Natural killer cell (primary cell): ENCODE data around the gene NT5C2. TPM values are rescaled to one million over a fixed set of nuclear protein-coding genes. Genes with fewer than 3 reads are reported as not detected.

ENCODE experiments used
- ATAC-seq, 3 donors: fragments of 150-1000 bp in 2 of 3; fragments of 200-7000 bp in 1 of 3; cut with Tn5 transposase; 1 replicate in 1 of 3; 2 replicates in 2 of 3; pipeline ENCODE4 v1.10.0; 2021; ENCODE audit warnings: mild to moderate bottlenecking in 2 of 3, moderate library complexity in 2 of 3
- DNase-seq, 2 donors: peaks; one replicate each; pipeline versions ENCODE4 v3.0.0 to v3.0.0-alpha.2; 2013 to 2021; ENCODE audit warnings: mixed read lengths in 1 of 2
- H3K27ac ChIP-seq: one replicate; pipeline ENCODE4 v1.5.1; 2013; ENCODE audit warnings: mild to moderate bottlenecking, low read length
- H3K27me3 ChIP-seq: one replicate; pipeline ENCODE4 v1.6.1; 2013; ENCODE audit warnings: low read length; ENCODE audit not compliant: control insufficient read depth, insufficient read depth
- H3K36me3 ChIP-seq: one replicate; pipeline ENCODE4 v1.6.1; 2013; ENCODE audit warnings: low read length; ENCODE audit not compliant: control insufficient read depth, insufficient read depth
- H3K4me1 ChIP-seq: one replicate; pipeline ENCODE4 v1.6.1; 2013; ENCODE audit warnings: low read length; ENCODE audit not compliant: control insufficient read depth, insufficient read depth
- H3K4me3 ChIP-seq: one replicate; pipeline ENCODE4 v1.5.1; 2013; ENCODE audit warnings: low read length
- H3K9me3 ChIP-seq: one replicate; pipeline ENCODE4 v1.6.1; 2013; ENCODE audit warnings: low read length; ENCODE audit not compliant: control insufficient read depth, insufficient read depth
- H3K27ac Mint-ChIP-seq, 2 donors: one replicate each; pipeline ENCODE4 v1.8.0; 2022; ENCODE audit warnings: mild to moderate bottlenecking in 2 of 2, mixed read lengths in 2 of 2, moderate library complexity in 1 of 2
- H3K27me3 Mint-ChIP-seq, 2 donors: one replicate each; pipeline ENCODE4 v1.8.0; 2022; ENCODE audit warnings: low read depth in 2 of 2, mixed read lengths in 2 of 2
- H3K36me3 Mint-ChIP-seq: one replicate; pipeline ENCODE4 v1.8.0; 2022; ENCODE audit warnings: mixed read lengths
- H3K4me1 Mint-ChIP-seq, 2 donors: one replicate each; pipeline ENCODE4 v1.8.0; 2022; ENCODE audit warnings: mixed read lengths in 2 of 2
- H3K4me3 Mint-ChIP-seq: one replicate; pipeline ENCODE4 v1.8.0; 2022; ENCODE audit warnings: mild to moderate bottlenecking, moderate library complexity, mixed read lengths
- H3K9me3 Mint-ChIP-seq, 2 donors: one replicate each; pipeline ENCODE4 v1.8.0; 2022; ENCODE audit warnings: mixed read lengths in 2 of 2
- CTCF ChIP-seq: fragments of 200-600 bp; IDR thresholded peaks from one replicate; pipeline ENCODE4 v1.8.0; 2022; ENCODE audit warnings: antibody characterized with exemption
- WGBS: methylation state at CpG from one replicate; pipeline ENCODE4 v1.1.7; 2013; ENCODE audit warnings: missing lambda C conversion rate; ENCODE audit not compliant: insufficient coverage; 5-methylcytosine and 5-hydroxymethylcytosine counted together
- intact Hi-C: fragments of 100-400 bp; cut with micrococcal nuclease; formaldehyde crosslinking; loops from one replicate; pipeline ENCODE4 v1.14.2; 2022
- total RNA-seq, 4 donors: library from RNA; stranded (reverse); fragments of 120-200 nt in 1 of 4; gene quantifications; one replicate each; pipeline versions ENCODE4 v1.2.3 to v1.2.4, GENCODE V29; 2013 to 2022

Gene NT5C2
- total RNA-seq, 3 donors from 2014 or later (not counting 1 experiment from before 2014, with no cell fraction given) = 84.4 to 110 (median 89.4) TPM

GRCh38 chr10:103042908-103043307 is 150.2 kb downstream of the NT5C2 start:
- DNase-seq (no peak), ATAC-seq (no peak)
- no peaks in the 10 kb centered on the region for H3K27me3 Mint-ChIP-seq
- no peaks in the 10 kb centered on the region for H3K9me3 Mint-ChIP-seq
- H3K27ac Mint-ChIP-seq = no peak overlapping the region
- 94% methylated on average over 7 of the region's 7 CpGs for WGBS
- Histone ChIP-seq H3K4me1 (no peaks in the 10 kb centered on the region), H3K36me3 (no peaks in the 10 kb centered on the region), H3K9me3 (no peaks in the 10 kb centered on the region), H3K27me3 (no peaks in the 10 kb centered on the region), H3K4me3 (no peak overlapping the region), H3K27ac (no peak overlapping the region)
- no peaks in the 10 kb centered on the region for H3K36me3 Mint-ChIP-seq
- no peaks in the 10 kb centered on the region for H3K4me1 Mint-ChIP-seq
- intact Hi-C loops = no loop called here
- H3K4me3 Mint-ChIP-seq = no peak overlapping the region
- no peak for TF ChIP-seq CTCF

GRCh38 chr10:103042129-103042528 is 150.9 kb downstream of the NT5C2 start:
- intact Hi-C loops = no loop called here
- no peak for ATAC-seq
- no peaks in the 10 kb centered on the region for H3K9me3 Mint-ChIP-seq

GRCh38 chr10:103041391-103041790 is 151.7 kb downstream of the NT5C2 start:
- Mint-ChIP-seq H3K4me3 (no peak overlapping the region), H3K9me3 (no peaks in the 10 kb centered on the region), H3K27ac (no peak overlapping the region), H3K36me3 (no peaks in the 10 kb centered on the region), H3K27me3 (no peaks in the 10 kb centered on the region), H3K4me1 (no peaks in the 10 kb centered on the region)
- H3K9me3 ChIP-seq = no peaks in the 10 kb centered on the region
- TF ChIP-seq CTCF = no peak
- no peak overlapping the region for H3K4me3 ChIP-seq
- no peaks in the 10 kb centered on the region for H3K27me3 ChIP-seq
- intact Hi-C loops = no loop called here
- H3K4me1 ChIP-seq = no peaks in the 10 kb centered on the region
- no peak overlapping the region for H3K27ac ChIP-seq
- WGBS = 79% methylated on average over 6 of the region's 6 CpGs
- DNase-seq (no peak), ATAC-seq (no peak)
- no peaks in the 10 kb centered on the region for H3K36me3 ChIP-seq

More at GRCh38 chr10:103042129-103042528, 150.9 kb downstream of the NT5C2 start:
- Mint-ChIP-seq H3K36me3 (no peaks in the 10 kb centered on the region), H3K4me1 (no peaks in the 10 kb centered on the region), H3K27ac (no peak overlapping the region), H3K27me3 (no peaks in the 10 kb centered on the region), H3K4me3 (no peak overlapping the region)
- Histone ChIP-seq H3K4me3 (no peak overlapping the region), H3K27ac (no peak overlapping the region), H3K27me3 (no peaks in the 10 kb centered on the region), H3K9me3 (no peaks in the 10 kb centered on the region), H3K36me3 (no peaks in the 10 kb centered on the region), H3K4me1 (no peaks in the 10 kb centered on the region)
- no peak for TF ChIP-seq CTCF
- 95% methylated on average over 5 of the region's 5 CpGs for WGBS
- no peak for DNase-seq

GRCh38 chr10:103040418-103040817 is 152.7 kb downstream of the NT5C2 start:
- Histone ChIP-seq H3K4me1 (no peaks in the 10 kb centered on the region), H3K36me3 (no peaks in the 10 kb centered on the region), H3K9me3 (no peaks in the 10 kb centered on the region), H3K27me3 (no peaks in the 10 kb centered on the region), H3K27ac (no peak overlapping the region), H3K4me3 (no peak overlapping the region)
- no peaks in the 10 kb centered on the region for H3K27me3 Mint-ChIP-seq
- 87% methylated on average over 4 of the region's 4 CpGs for WGBS
- H3K27ac Mint-ChIP-seq = no peak overlapping the region
- no peaks in the 10 kb centered on the region for H3K9me3 Mint-ChIP-seq
- no peak overlapping the region for H3K4me3 Mint-ChIP-seq
- intact Hi-C loops = no loop called here
- ATAC-seq (no peak), DNase-seq (no peak)
- H3K36me3 Mint-ChIP-seq = no peaks in the 10 kb centered on the region
- no peak for TF ChIP-seq CTCF
- H3K4me1 Mint-ChIP-seq = no peaks in the 10 kb centered on the region
